Measurements from ENCODE around the gene TEX12.

The TEX12 gene

GRCh38 chr11:112215621-112216020 is 48.4 kb downstream of the TEX12 start:
- DNase-seq, result no peak

GRCh38 chr11:112216561-112217105 is 49.5 kb downstream of the TEX12 start:
- no peak for DNase-seq

- DNase-seq, result peak; percentile 81
These were observed 52.5 kb downstream of the TEX12 start for GRCh38 chr11:112219476-112220232.

- DNase-seq, result no peak
These were observed 54.2 kb downstream of the TEX12 start for GRCh38 chr11:112221274-112221835.

Data from CD4-positive, alpha-beta T cell treated with Interleukin-12 subunit alpha and Interleukin-12 subunit beta, for 1 hour (primary cell).